CD4-positive, alpha-beta T cell treated with Interferon gamma for 1 hour (primary cell): ENCODE data around the gene TLR7.

Experiments used
- DNase-seq: peaks from one replicate; pipeline ENCODE4 v3.0.0-alpha.2; 2020

Gene TLR7

DNA sequence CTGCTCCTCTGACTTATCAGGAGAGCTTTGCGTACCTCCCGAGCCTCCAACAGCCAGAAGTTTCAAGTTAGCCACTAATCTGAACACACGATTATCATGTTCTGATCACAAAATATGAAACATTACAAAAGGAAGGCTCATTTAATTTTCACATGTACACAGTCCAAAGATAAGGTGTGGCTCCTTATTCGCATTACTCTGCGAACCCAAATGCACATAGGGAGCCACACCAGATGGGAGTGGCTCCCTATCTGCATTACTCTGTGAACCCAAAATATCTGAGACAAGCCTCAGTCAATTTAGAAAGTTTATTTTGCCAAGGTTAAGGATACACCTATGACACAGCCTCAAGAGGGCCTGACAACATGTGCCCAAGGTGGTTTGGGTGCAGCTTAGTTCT is 68.0 kb downstream of the TLR7 start:
- no peak for DNase-seq

DNA sequence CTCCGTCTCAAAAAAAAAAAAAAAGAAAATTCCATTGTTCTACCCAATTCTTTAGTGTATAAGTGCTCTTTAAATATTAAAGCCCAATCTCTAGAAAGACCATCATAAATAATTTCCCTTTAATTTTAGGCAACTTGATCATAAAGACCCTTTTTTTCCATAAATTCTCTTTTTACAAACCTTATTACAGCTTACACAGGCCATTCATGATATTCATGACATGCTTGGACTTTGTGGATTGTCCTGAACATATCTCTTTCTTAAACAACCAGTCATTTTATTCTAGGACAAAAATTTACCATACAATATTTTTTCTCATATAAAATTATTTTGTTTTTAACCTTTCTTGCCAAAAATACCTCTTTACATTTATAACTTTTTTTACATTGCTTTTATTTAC is 70.1 kb downstream of the TLR7 start:
- DNase-seq, result no peak
